NCI-H1694 treated with DMSO at 0.1 percent for 48 hours (cell line): ENCODE data around the gene CLIP4.
A peak's percentile ranks its signal among the peaks of the same experiment; 100 is the strongest.

Experiments used
- DNase-seq: peaks from one replicate; lab custom pipeline; 2025; lab: John Stamatoyannopoulos, UW

Gene CLIP4

DNA sequence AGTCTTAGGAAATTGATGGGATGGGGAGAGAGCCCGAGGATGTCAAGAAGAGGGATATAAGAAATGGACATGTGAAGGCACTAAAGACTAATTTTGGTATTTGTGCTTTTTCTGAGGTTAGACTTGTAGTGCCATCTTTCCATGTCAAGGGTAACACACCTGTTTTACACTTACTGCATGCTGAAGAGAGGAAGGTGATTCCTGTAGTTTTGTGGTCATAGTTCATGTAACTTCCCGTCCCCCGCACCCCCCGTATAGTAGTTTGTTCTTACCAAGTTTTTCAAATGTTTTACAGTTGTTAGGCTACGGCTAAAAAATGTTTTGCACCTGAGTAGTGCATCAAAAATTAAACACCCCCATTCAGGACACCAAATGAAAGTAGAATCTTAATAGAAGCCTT, 73.8 kb downstream of the CLIP4 start:
- no peak for DNase-seq

GRCh38 chr2:29191817-29192216, 76.6 kb downstream of the CLIP4 start:
- no peak for DNase-seq

DNA sequence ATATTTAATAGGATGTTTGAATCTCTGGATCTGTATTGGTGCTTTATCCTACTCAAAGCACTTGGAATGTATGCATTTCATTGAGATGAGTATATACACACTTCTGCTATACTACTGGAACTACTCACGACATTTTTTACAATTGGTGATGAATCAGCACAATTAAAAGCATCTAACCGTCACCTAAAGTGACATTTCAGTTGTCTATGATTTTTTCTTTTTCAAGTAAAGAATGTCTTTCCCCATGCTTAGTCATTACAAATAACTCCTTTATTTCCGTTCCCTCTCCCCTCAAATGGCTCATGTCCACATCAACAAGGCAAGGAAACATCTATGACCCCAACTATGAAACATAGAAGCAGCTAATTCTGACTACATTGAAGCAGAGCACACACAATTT, 77.3 kb downstream of the CLIP4 start:
- DNase-seq = no peak

GRCh38 chr2:29193111-29193510, 77.9 kb downstream of the CLIP4 start:
- no peak for DNase-seq

DNA sequence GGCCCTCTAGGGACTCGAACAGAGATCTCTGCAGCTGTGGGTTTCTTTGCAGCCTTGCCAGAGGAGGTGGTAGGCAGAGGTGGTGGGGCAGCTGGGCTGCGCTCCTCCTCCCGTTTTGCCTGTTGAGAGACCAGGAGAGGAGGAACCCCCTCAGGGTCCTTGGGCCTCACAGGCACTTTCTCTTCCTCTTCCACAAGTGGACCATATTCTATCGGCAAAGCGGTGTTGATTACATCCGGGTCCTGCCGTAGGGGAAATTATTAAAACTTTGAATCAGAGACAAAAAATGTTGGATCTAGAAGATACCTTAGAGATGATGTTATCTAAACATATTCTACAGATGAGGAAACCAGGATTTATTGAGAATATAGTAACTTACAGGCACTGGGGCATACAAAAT, 78.5 kb downstream of the CLIP4 start:
- DNase-seq = no peak

DNA sequence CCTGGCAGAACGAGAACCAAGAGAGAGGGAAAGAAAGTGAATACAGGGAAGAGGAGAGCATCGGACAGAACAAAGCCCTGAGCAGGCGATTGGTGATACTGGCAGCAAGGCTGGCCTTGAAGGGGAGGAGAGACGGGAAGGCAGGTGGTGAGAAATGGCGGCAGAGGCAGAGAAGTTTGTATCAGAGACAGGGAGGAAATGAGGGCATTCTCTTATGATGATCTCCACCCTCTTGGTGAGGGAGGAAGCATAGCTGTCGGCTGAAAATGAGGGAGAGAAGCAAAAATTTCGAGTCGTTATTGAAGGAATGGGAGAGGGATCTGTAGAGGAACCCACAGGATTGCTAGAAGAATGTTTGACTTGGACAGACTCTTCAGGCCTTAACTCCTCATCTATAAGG, 80.6 kb downstream of the CLIP4 start:
- no peak for DNase-seq

DNA sequence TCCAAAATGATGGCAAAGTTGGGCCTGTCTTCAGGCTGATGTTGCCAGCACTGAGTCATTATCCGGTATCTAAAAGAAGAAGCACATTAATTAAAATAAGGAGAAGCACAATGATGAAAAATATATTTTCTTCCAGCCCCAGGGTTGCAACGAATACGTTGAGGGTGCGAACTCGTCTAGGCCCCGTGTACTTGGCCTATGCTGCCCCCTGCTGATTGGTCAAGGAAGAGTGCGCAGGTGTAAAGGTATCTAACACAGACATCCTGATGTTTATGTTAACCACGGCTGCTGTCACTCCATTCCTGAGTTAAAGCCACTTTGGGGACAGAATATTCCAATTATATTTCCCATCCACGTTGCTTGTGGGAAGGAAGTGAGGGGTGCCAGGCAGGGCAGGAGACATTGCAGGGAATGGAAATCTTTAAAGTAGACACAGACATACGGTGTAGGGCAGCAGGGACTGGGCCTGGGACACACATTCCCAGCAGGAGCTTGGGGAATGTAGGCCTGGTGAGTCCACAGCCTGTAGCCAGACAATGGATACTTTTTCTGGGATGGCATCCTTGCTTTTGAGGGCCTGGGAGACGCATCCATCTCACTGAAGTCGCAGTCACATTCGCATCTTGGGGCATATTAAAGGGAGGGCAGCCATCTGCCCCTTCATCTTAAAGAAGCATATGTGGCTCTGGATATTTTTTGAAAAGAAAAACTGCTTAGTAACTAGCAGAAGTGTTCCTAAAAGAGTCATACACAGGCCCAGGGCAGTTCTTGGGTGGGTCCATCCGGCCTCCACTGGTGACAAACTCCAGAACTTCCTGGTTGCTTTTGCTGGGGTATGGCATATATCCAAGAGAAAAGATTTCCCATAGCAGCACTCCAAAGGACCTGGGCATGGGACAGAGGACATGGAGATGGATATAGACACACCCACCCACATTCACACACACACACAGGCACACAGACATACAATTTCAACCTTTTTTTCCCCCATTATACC, 81.9 kb downstream of the CLIP4 start:
- DNase-seq = peak; percentile 37

- DNase-seq = no peak
Observed at GRCh38 chr2:29201979-29202378, 86.8 kb downstream of the CLIP4 start.

DNA sequence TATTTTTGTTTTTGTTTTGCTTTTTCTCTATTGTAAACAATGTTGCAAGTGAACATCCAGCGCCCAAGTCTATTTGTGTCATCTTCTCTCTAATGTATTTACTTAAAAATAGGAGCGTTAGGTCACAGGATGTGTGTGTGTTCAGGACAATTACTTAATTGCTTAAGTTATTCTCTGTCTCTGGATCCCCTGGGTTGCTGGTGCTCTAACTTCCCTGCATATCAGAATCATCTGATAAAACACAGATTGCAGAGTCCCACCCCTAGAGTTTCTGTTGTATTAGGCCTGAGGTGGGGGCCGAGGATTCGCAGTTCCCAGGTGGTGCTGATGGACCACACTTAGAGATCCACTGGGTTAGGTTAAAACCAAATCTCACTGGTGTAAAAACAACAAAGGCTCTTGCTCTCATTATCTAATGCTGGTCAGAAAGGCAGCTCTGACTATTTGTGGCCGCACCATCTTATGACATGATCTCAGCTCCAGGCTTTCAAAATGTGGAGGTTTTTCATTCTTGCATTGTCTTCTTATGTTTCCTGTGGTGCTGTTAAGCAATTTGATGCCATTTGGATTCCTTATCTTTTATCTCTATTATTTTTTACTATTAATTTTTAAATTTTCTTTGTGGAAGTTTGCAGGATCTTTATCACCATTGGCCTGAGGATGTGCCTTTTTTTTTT, 87.7 kb downstream of the CLIP4 start:
- DNase-seq = no peak

- DNase-seq = no peak
Observed at GRCh38 chr2:29206941-29207340, 91.7 kb downstream of the CLIP4 start.

- no peak for DNase-seq
Observed at GRCh38 chr2:29207352-29208148, 92.3 kb downstream of the CLIP4 start.

DNA sequence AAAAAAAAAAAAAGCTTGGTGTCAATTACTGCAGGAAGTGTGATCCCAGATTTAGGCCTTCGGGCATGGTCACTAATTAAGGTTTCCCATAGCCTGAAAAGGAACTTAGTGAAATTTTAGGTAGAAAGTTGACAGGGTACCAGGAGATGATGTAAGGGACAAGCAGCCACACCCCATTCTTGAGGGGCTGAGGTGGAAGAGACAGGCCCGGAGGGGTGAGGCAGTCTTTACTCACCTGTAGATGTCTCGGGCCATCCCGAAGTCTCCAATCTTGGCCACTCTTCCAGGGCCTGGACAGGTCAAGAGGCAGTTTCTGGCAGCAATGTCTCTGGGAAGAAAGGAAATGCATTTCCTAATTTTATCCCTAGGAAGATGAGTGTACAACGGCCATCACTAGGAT, 94.3 kb downstream of the CLIP4 start:
- DNase-seq = no peak

- DNase-seq = no peak
Observed at GRCh38 chr2:29212009-29212408, 96.8 kb downstream of the CLIP4 start.

DNA sequence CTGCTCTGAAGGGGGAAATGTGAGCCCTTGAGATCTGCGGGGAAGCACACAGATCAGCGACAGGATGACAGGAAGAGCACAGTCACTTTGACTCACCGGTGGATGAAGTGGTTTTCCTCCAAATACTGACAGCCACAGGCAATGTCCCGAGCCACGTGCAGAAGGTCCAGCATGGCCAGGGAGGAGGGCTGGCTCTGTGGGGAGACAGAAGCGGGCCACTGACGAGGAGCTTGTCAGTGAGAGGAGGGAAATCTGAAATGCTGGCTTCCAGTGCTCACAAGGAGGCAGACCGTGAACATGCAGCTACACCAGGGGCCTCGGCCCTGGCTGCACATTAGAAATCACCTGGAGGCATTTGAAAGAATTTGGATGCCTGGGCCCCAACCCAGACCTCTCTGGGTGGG, 98.7 kb downstream of the CLIP4 start:
- DNase-seq = no peak

- DNase-seq = no peak
Observed at GRCh38 chr2:29215073-29215472, 99.9 kb downstream of the CLIP4 start.

GRCh38 chr2:29215739-29216608, 100.8 kb downstream of the CLIP4 start:
- no peak for DNase-seq

GRCh38 chr2:29216609-29216909, 101.3 kb downstream of the CLIP4 start:
- no peak for DNase-seq

GRCh38 chr2:29218071-29218470, 102.9 kb downstream of the CLIP4 start:
- no peak for DNase-seq

DNA sequence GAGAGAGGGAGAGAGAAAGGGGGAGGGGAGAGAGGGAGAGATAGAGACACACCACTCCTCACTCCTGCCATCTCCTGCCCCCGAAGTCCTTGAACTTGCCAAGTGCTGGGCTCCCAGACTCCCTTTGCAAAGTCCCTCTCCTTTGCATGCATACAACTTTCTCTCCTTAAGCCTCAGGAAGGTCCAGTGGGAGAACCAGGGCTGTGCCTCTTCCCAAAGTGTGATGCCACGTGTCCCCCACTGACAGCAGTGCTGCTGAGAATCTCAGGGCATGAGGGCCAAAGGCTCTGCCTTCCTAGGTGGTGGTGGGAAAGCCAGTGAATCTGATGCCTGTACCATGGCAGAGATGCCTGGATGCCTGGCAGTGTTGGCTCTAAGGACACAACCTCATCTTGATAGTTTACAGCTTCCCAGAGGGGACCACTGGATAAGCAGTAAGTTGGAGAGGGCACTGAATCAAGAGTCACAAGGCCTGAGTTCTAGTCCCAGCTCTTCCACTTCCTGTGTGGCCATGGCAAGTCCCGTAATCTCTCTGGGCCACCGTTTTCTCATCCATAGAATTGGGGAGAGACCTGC, 103.4 kb downstream of the CLIP4 start:
- DNase-seq = no peak

- DNase-seq = no peak
Observed at GRCh38 chr2:29219374-29219773, 104.2 kb downstream of the CLIP4 start.

DNA sequence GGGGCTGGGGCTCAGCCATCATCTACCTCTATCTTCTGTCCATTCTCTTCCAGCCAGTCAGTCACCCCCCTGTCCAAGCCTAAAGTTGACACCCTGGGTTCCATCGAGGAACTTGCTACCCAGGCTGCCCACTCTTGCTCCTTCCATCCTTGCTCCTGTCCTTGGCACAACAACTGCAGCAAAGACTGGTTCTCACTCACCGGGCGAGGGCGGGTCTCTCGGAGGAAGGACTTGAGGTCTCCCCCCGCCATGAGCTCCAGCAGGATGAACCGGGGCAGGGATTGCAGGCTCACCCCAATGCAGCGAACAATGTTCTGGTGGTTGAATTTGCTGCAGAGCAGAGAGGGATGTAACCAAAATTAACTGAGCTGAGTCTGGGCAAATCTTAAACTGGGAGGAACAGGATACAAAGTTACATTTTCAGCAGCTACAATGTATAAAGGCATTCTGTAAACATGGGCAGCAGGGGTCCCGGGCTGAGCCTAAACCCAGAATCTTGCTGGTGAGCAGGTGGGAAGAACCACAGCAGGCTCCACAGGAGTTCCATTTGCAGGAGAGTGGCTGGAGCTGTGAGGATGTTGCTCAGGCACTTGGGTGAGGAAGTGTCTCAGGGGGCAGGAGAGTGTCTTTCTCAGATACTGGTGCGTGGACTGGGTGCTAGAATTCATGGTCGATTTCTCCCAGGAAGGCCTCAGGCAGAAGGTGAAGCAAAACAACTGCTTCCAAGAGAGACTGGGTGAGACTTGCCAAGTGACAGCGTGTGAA, 105.5 kb downstream of the CLIP4 start:
- no peak for DNase-seq
